Measurements from ENCODE around the gene CNRIP1. TPM values are rescaled to one million over a fixed set of nuclear protein-coding genes. Genes with fewer than 3 reads are reported as not detected.
A peak's percentile ranks its signal among the peaks of the same experiment; 100 is the strongest.
"Not testable (repeated sequence)": the region's sequence is repeated elsewhere in the genome, so short reads cannot be mapped to it uniquely, and the experiment has no call there.

CNRIP1 gene
- total RNA-seq, 1 donor: 40.0 TPM

- H3K4me3 ChIP-seq (ENCODE audit: low read depth, low read length): no peak overlapping the region
These were observed 10.3 kb downstream of the CNRIP1 start for GRCh38 chr2:68309426-68309825.

GRCh38 chr2:68303902-68304272 lies 15.9 kb downstream of the CNRIP1 start:
- not testable (repeated sequence) for DNase-seq (ENCODE audit: low read depth); H3K4me3 ChIP-seq (ENCODE audit: low read depth, low read length)

More at GRCh38 chr2:68309426-68309825, 10.3 kb downstream of the CNRIP1 start:
- no peak for TF ChIP-seq CTCF (IDR thresholded peaks at IDR 0.05; ENCODE audit: insufficient read depth, low read length)
- DNase-seq (ENCODE audit: low read depth): no peak

- H3K4me3 ChIP-seq (ENCODE audit: low read depth, low read length): no peak overlapping the region
- TF ChIP-seq CTCF (IDR thresholded peaks at IDR 0.05; ENCODE audit: insufficient read depth, low read length): no peak
- no peak for DNase-seq (ENCODE audit: low read depth)
These were observed 16.5 kb downstream of the CNRIP1 start for GRCh38 chr2:68303033-68303901.

- no peak for TF ChIP-seq CTCF (IDR thresholded peaks at IDR 0.05; ENCODE audit: insufficient read depth, low read length)
- peak; percentile 28 for DNase-seq (ENCODE audit: low read depth)
These were observed 17.4 kb downstream of the CNRIP1 start for GRCh38 chr2:68302281-68302875.

GRCh38 chr2:68295516-68295915 lies 24.2 kb downstream of the CNRIP1 start:
- TF ChIP-seq CTCF (IDR thresholded peaks at IDR 0.05; ENCODE audit: insufficient read depth, low read length): no peak

More at GRCh38 chr2:68302281-68302875, 17.4 kb downstream of the CNRIP1 start:
- no peak overlapping the region for H3K4me3 ChIP-seq (ENCODE audit: low read depth, low read length)

GRCh38 chr2:68294913-68295312 lies 24.8 kb downstream of the CNRIP1 start:
- no peak for DNase-seq (ENCODE audit: low read depth)
- TF ChIP-seq CTCF (IDR thresholded peaks at IDR 0.05; ENCODE audit: insufficient read depth, low read length): no peak
- H3K4me3 ChIP-seq (ENCODE audit: low read depth, low read length): no peak overlapping the region

More at GRCh38 chr2:68295516-68295915, 24.2 kb downstream of the CNRIP1 start:
- H3K4me3 ChIP-seq (ENCODE audit: low read depth, low read length): no peak overlapping the region
- no peak for DNase-seq (ENCODE audit: low read depth)

- no peak overlapping the region for H3K4me3 ChIP-seq (ENCODE audit: low read depth, low read length)
- TF ChIP-seq CTCF (IDR thresholded peaks at IDR 0.05; ENCODE audit: insufficient read depth, low read length): peak; percentile 10
- DNase-seq (ENCODE audit: low read depth): no peak
These were observed 25.6 kb downstream of the CNRIP1 start for GRCh38 chr2:68294187-68294586.

Measured in fibroblast of the aortic adventitia (primary cell).